Natural killer cell (primary cell): ENCODE data around the gene TNFRSF17. TPM values are rescaled to one million over a fixed set of nuclear protein-coding genes. Genes with fewer than 3 reads are reported as not detected.
"Not testable (repeated sequence)": the region's sequence is repeated elsewhere in the genome, so short reads cannot be mapped to it uniquely, and the experiment has no call there.

Source experiments
- ATAC-seq, 3 donors: fragments of 150-1000 bp in 2 of 3; fragments of 200-7000 bp in 1 of 3; cut with Tn5 transposase; 1 replicate in 1 of 3; 2 replicates in 2 of 3; pipeline ENCODE4 v1.10.0; 2021; ENCODE audit warnings: mild to moderate bottlenecking in 2 of 3, moderate library complexity in 2 of 3
- DNase-seq, 2 donors: peaks; one replicate each; pipeline versions ENCODE4 v3.0.0 to v3.0.0-alpha.2; 2013 to 2021; ENCODE audit warnings: mixed read lengths in 1 of 2
- H3K27ac ChIP-seq: one replicate; pipeline ENCODE4 v1.5.1; 2013; ENCODE audit warnings: mild to moderate bottlenecking, low read length
- H3K27me3 ChIP-seq: one replicate; pipeline ENCODE4 v1.6.1; 2013; ENCODE audit warnings: low read length; ENCODE audit not compliant: control insufficient read depth, insufficient read depth
- H3K36me3 ChIP-seq: one replicate; pipeline ENCODE4 v1.6.1; 2013; ENCODE audit warnings: low read length; ENCODE audit not compliant: control insufficient read depth, insufficient read depth
- H3K4me1 ChIP-seq: one replicate; pipeline ENCODE4 v1.6.1; 2013; ENCODE audit warnings: low read length; ENCODE audit not compliant: control insufficient read depth, insufficient read depth
- H3K4me3 ChIP-seq: one replicate; pipeline ENCODE4 v1.5.1; 2013; ENCODE audit warnings: low read length
- H3K9me3 ChIP-seq: one replicate; pipeline ENCODE4 v1.6.1; 2013; ENCODE audit warnings: low read length; ENCODE audit not compliant: control insufficient read depth, insufficient read depth
- H3K27ac Mint-ChIP-seq, 2 donors: one replicate each; pipeline ENCODE4 v1.8.0; 2022; ENCODE audit warnings: mild to moderate bottlenecking in 2 of 2, mixed read lengths in 2 of 2, moderate library complexity in 1 of 2
- H3K27me3 Mint-ChIP-seq, 2 donors: one replicate each; pipeline ENCODE4 v1.8.0; 2022; ENCODE audit warnings: low read depth in 2 of 2, mixed read lengths in 2 of 2
- H3K36me3 Mint-ChIP-seq: one replicate; pipeline ENCODE4 v1.8.0; 2022; ENCODE audit warnings: mixed read lengths
- H3K4me1 Mint-ChIP-seq, 2 donors: one replicate each; pipeline ENCODE4 v1.8.0; 2022; ENCODE audit warnings: mixed read lengths in 2 of 2
- H3K4me3 Mint-ChIP-seq: one replicate; pipeline ENCODE4 v1.8.0; 2022; ENCODE audit warnings: mild to moderate bottlenecking, moderate library complexity, mixed read lengths
- H3K9me3 Mint-ChIP-seq, 2 donors: one replicate each; pipeline ENCODE4 v1.8.0; 2022; ENCODE audit warnings: mixed read lengths in 2 of 2
- WGBS: methylation state at CpG from one replicate; pipeline ENCODE4 v1.1.7; 2013; ENCODE audit warnings: missing lambda C conversion rate; ENCODE audit not compliant: insufficient coverage; 5-methylcytosine and 5-hydroxymethylcytosine counted together
- intact Hi-C: fragments of 100-400 bp; cut with micrococcal nuclease; formaldehyde crosslinking; loops from one replicate; pipeline ENCODE4 v1.14.2; 2022
- total RNA-seq, 4 donors: library from RNA; stranded (reverse); fragments of 120-200 nt in 1 of 4; gene quantifications; one replicate each; pipeline versions ENCODE4 v1.2.3 to v1.2.4, GENCODE V29; 2013 to 2022
- TF ChIP-seq, protein P1 (sequence below): fragments of 200-600 bp; IDR thresholded peaks from one replicate; pipeline ENCODE4 v1.8.0; 2022; ENCODE audit warnings: antibody characterized with exemption

Gene TNFRSF17
- total RNA-seq, 3 donors from 2014 or later (not counting 1 experiment from before 2014, with no cell fraction given), result 6.6 TPM; not detected in 2

DNA sequence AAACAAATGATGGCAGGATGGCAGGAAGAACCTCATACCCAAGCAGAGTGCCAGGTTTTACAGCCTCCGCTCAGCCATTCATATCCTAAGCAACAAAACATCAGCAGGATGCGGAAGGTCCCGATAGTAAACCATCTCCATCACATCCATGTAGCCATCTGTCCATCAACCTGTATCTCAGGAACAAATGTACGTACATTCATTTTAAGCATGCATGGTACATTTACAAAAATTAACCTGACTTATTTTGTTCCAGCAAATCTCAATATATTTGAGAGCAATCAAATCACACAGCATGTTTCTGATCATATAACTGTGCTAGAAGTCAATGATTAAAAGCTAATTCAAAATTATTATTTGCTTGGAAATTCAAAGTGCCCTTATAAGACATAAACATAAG lies 23.1 kb upstream of the TNFRSF17 start, which contains the start of gene NPIPB2:
NPIPB2 (minus strand) TSS at position 101 of the 400 bp plus-strand sequence; CDS start at position 101, 0 bp downstream.
- H3K36me3 ChIP-seq, H3K27ac ChIP-seq, H3K27me3 Mint-ChIP-seq, H3K27ac Mint-ChIP-seq, H3K4me3 Mint-ChIP-seq, H3K4me3 ChIP-seq, DNase-seq, H3K9me3 ChIP-seq, ATAC-seq, H3K4me1 Mint-ChIP-seq, H3K36me3 Mint-ChIP-seq, H3K9me3 Mint-ChIP-seq, H3K27me3 ChIP-seq, intact Hi-C loops, H3K4me1 ChIP-seq: not testable (repeated sequence)
- no CpG with 5 or more reads among the region's 4 CpGs for WGBS

DNA sequence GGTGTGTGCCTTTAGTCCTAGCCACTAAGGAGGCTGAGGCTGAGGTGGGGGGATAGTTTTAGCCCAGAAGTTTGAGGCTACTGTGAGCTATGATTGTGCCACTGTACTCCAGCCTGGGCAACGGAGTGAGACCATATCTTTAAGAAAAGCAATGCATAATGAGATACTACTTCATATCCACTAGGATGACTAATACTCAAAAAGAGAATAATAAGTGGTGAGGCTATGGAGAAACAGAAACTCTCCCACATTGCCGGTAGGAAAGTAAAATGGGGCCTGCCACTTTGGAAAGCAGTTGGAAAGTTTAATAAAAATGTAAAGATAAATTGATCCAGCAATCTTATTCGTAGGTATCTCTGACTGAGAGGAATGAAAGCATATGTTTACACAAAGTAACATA lies 18.6 kb upstream of the TNFRSF17 start:
- Mint-ChIP-seq H3K36me3 (no peaks in the 10 kb centered on the region), H3K4me3 (no peak overlapping the region), H3K27ac (no peak overlapping the region), H3K4me1 (no peaks in the 10 kb centered on the region), H3K27me3 (no peaks in the 10 kb centered on the region), H3K9me3 (no peaks in the 10 kb centered on the region)
- intact Hi-C loops, result no loop called here
- no peaks in the 10 kb centered on the region for H3K36me3 ChIP-seq
- ATAC-seq (no peak), DNase-seq (no peak)
- 91% methylated on average over 2 of the region's 3 CpGs for WGBS
- no peak overlapping the region for H3K4me3 ChIP-seq
- H3K9me3 ChIP-seq, result no peaks in the 10 kb centered on the region
- H3K27me3 ChIP-seq, result no peaks in the 10 kb centered on the region
- H3K4me1 ChIP-seq, result no peaks in the 10 kb centered on the region
- H3K27ac ChIP-seq, result no peak overlapping the region
- TF ChIP-seq, protein P1, sequence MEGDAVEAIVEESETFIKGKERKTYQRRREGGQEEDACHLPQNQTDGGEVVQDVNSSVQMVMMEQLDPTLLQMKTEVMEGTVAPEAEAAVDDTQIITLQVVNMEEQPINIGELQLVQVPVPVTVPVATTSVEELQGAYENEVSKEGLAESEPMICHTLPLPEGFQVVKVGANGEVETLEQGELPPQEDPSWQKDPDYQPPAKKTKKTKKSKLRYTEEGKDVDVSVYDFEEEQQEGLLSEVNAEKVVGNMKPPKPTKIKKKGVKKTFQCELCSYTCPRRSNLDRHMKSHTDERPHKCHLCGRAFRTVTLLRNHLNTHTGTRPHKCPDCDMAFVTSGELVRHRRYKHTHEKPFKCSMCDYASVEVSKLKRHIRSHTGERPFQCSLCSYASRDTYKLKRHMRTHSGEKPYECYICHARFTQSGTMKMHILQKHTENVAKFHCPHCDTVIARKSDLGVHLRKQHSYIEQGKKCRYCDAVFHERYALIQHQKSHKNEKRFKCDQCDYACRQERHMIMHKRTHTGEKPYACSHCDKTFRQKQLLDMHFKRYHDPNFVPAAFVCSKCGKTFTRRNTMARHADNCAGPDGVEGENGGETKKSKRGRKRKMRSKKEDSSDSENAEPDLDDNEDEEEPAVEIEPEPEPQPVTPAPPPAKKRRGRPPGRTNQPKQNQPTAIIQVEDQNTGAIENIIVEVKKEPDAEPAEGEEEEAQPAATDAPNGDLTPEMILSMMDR, result no peak

DNA sequence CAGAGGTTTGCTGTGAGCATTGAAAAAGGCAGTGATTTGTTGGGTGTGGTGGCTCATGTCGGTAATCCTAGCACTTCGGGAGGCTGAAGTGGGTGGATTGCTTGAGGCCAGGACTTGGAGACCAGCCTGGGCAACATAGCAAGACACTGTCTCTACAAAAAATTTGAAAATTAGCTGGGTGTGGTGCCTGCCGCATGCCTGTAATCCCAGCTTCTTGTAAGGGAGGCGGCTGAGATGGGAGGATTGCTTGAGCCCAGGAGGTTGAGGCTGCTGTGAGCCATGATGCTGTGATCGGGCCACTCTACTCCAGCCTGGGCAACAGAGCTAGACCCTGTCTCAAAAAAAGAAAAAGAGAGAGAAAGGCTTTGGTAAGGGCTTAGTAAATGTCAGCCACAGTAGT lies 16.2 kb upstream of the TNFRSF17 start:
- Histone ChIP-seq H3K9me3 (no peaks in the 10 kb centered on the region), H3K4me1 (no peaks in the 10 kb centered on the region), H3K4me3 (no peak overlapping the region), H3K27ac (no peak overlapping the region), H3K27me3 (no peaks in the 10 kb centered on the region), H3K36me3 (no peaks in the 10 kb centered on the region)
- intact Hi-C loops, result no loop called here
- H3K36me3 Mint-ChIP-seq, result no peaks in the 10 kb centered on the region
- TF ChIP-seq, protein P1, result no peak
- no peak for DNase-seq
- H3K4me1 Mint-ChIP-seq, result no peaks in the 10 kb centered on the region
- H3K27ac Mint-ChIP-seq, result no peak overlapping the region
- no peaks in the 10 kb centered on the region for H3K9me3 Mint-ChIP-seq
- no peak for ATAC-seq
- no peaks in the 10 kb centered on the region for H3K27me3 Mint-ChIP-seq
- H3K4me3 Mint-ChIP-seq, result no peak overlapping the region
- WGBS, result 94% methylated on average over 5 of the region's 5 CpGs

DNA sequence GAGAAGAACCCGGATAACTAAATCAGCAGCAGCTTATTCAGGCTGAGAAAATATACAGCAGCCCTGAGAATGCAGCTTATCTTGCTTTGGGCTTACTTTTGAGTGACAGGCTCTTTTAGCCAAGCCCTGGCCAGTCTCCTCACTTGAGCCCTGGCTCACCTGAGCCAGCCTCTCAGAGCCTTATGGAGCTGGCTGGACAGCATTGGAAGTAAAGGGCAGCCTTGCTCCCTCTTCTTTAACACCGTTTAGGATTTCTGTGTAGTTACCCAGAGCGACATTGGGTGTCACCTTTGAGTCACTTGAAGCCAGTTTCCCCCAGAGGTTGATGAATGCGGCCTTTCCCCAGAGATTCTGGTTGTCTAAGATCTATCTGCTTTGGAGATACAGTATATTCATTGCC lies 15.5 kb upstream of the TNFRSF17 start:
- Histone ChIP-seq H3K27ac (no peak overlapping the region), H3K27me3 (no peaks in the 10 kb centered on the region), H3K4me1 (no peaks in the 10 kb centered on the region), H3K36me3 (no peaks in the 10 kb centered on the region), H3K9me3 (no peaks in the 10 kb centered on the region), H3K4me3 (no peak overlapping the region)
- TF ChIP-seq, protein P1, result no peak
- ATAC-seq (peak in 1 of 3 donors; percentile 36), DNase-seq (peak in 1 of 2 donors; percentile 60)
- intact Hi-C loops, result no loop called here
- H3K27me3 Mint-ChIP-seq, result no peaks in the 10 kb centered on the region
- H3K4me3 Mint-ChIP-seq, result no peak overlapping the region
- H3K9me3 Mint-ChIP-seq, result no peaks in the 10 kb centered on the region
- no peak overlapping the region for H3K27ac Mint-ChIP-seq
- no peaks in the 10 kb centered on the region for H3K4me1 Mint-ChIP-seq
- 32% methylated on average over 4 of the region's 4 CpGs for WGBS
- H3K36me3 Mint-ChIP-seq, result no peaks in the 10 kb centered on the region
